Endodermal cell (in vitro differentiated cells): ENCODE data around the gene CD70. TPM values are rescaled to one million over a fixed set of nuclear protein-coding genes. Genes with fewer than 3 reads are reported as not detected.

Experiments
- DNase-seq: peaks from one replicate; pipeline ENCODE4 v3.0.0-alpha.2; 2017
- H3K27ac ChIP-seq: 2 replicates; pipeline ENCODE4 v1.5.1; 2013; ENCODE audit warnings: mild to moderate bottlenecking, low read depth, low read length, moderate library complexity
- H3K27me3 ChIP-seq: 2 replicates; pipeline ENCODE4 v1.6.1; 2013; ENCODE audit warnings: mild to moderate bottlenecking, low read length, moderate library complexity; ENCODE audit not compliant: insufficient read depth, control insufficient read depth, poor library complexity, severe bottlenecking
- H3K36me3 ChIP-seq: 2 replicates; pipeline ENCODE4 v1.7.0; 2013; ENCODE audit warnings: mild to moderate bottlenecking, low read length, moderate library complexity; ENCODE audit not compliant: control insufficient read depth, insufficient read depth
- H3K4me1 ChIP-seq: one replicate; pipeline ENCODE4 v1.7.0; 2013; ENCODE audit warnings: low read length; ENCODE audit not compliant: control insufficient read depth, insufficient read depth
- H3K4me3 ChIP-seq: 2 replicates; pipeline ENCODE4 v1.5.1; 2013; ENCODE audit warnings: mild to moderate bottlenecking, low read length, moderate library complexity
- H3K9ac ChIP-seq: 2 replicates; pipeline ENCODE4 v1.6.1; 2013; ENCODE audit warnings: mild to moderate bottlenecking, low read length, moderate library complexity; ENCODE audit not compliant: poor library complexity, severe bottlenecking; ENCODE audit errors: extremely low read depth
- H3K9me3 ChIP-seq: 2 replicates; pipeline ENCODE4 v1.6.1; 2013; ENCODE audit warnings: mild to moderate bottlenecking, low read length, moderate library complexity; ENCODE audit not compliant: control insufficient read depth
- H3K27ac Mint-ChIP-seq: 2 replicates; pipeline ENCODE4 v1.8.0; 2020; ENCODE audit warnings: mixed read lengths
- H3K27me3 Mint-ChIP-seq: 2 replicates; pipeline ENCODE4 v1.8.0; 2021; ENCODE audit warnings: mild to moderate bottlenecking, mixed read lengths; ENCODE audit not compliant: insufficient read depth
- H3K36me3 Mint-ChIP-seq: 2 replicates; pipeline ENCODE4 v1.8.0; 2020; ENCODE audit warnings: low read depth, mixed read lengths
- H3K4me1 Mint-ChIP-seq: 2 replicates; pipeline ENCODE4 v1.8.0; 2020; ENCODE audit warnings: mixed read lengths
- H3K4me3 Mint-ChIP-seq: 2 replicates; pipeline ENCODE4 v1.8.0; 2020; ENCODE audit warnings: mild to moderate bottlenecking, moderate library complexity, mixed read lengths
- H3K9me3 Mint-ChIP-seq: 2 replicates; pipeline ENCODE4 v1.8.0; 2020; ENCODE audit warnings: mild to moderate bottlenecking, mixed read lengths
- WGBS, 2 experiments: methylation state at CpG; one replicate each; pipeline versions ENCODE4 v1.1.5 to v1.1.7; 2013; ENCODE audit warnings: missing lambda C conversion rate in 2 of 2, mixed read lengths in 1 of 2; ENCODE audit not compliant: insufficient coverage in 1 of 2, insufficient read length in 1 of 2; 5-methylcytosine and 5-hydroxymethylcytosine counted together
- total RNA-seq, 2 donors: library from RNA; stranded (reverse); fragmentation: NEBNext Ultra II Directional in 1 of 2; extraction: Animal tissue kit (Norgen Biotek cat#: 25700) in 1 of 2; gene quantifications; 2 replicates in 1 of 2; 3 replicates in 1 of 2; pipeline ENCODE4 v1.2.1, GENCODE V29; 2021
- TF ChIP-seq, protein P1 (sequence below): fragments of 200-600 bp; sonication (generic); conservative IDR thresholded peaks from 2 replicates; pipeline ENCODE4 v1.5.0; 2021; ENCODE audit warnings: antibody characterized with exemption, mild to moderate bottlenecking

CD70 gene
- total RNA-seq, 2 donors from 2014 or later, result 0.92 to 1.8 TPM

DNA sequence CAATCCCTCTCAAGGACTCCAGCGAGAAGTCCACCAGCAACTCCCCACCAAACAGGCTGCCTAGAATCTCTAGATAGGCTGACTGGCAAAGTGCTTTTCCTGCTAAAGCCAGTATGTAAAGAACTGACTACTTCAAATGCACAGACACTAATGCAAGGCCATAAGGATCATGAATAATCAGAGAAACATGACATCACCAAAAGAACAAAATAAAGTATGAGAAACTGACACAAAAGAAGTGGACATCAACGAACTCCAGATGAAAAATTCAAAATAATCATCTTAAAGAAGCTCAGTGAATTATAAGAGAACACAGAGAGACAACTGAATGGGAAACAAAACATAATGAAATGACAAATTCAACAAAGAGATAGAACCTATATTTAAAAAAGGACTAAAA, 26.4 kb upstream of the CD70 start:
- Mint-ChIP-seq H3K27ac (no peak overlapping the region), H3K9me3 (peaks cover 32% of the 10 kb centered on the region), H3K36me3 (peaks cover 2% of the 10 kb centered on the region), H3K4me3 (no peak overlapping the region), H3K4me1 (no peaks in the 10 kb centered on the region), H3K27me3 (no peaks in the 10 kb centered on the region)
- H3K27ac ChIP-seq, result no peak overlapping the region
- H3K9me3 ChIP-seq, result peaks cover 66% of the 10 kb centered on the region
- WGBS, 2 experiments, result 45% methylated on average over 2 of the region's 2 CpGs; no CpG with 5 or more reads in 1 of the 2 experiments
- DNase-seq, result no peak
- TF ChIP-seq, protein P1, sequence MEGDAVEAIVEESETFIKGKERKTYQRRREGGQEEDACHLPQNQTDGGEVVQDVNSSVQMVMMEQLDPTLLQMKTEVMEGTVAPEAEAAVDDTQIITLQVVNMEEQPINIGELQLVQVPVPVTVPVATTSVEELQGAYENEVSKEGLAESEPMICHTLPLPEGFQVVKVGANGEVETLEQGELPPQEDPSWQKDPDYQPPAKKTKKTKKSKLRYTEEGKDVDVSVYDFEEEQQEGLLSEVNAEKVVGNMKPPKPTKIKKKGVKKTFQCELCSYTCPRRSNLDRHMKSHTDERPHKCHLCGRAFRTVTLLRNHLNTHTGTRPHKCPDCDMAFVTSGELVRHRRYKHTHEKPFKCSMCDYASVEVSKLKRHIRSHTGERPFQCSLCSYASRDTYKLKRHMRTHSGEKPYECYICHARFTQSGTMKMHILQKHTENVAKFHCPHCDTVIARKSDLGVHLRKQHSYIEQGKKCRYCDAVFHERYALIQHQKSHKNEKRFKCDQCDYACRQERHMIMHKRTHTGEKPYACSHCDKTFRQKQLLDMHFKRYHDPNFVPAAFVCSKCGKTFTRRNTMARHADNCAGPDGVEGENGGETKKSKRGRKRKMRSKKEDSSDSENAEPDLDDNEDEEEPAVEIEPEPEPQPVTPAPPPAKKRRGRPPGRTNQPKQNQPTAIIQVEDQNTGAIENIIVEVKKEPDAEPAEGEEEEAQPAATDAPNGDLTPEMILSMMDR, result no peak
- no peak overlapping the region for H3K4me3 ChIP-seq
- H3K4me1 ChIP-seq, result no peaks in the 10 kb centered on the region
- no peaks in the 10 kb centered on the region for H3K27me3 ChIP-seq
- H3K9ac ChIP-seq, result no peak overlapping the region
- no peaks in the 10 kb centered on the region for H3K36me3 ChIP-seq

DNA sequence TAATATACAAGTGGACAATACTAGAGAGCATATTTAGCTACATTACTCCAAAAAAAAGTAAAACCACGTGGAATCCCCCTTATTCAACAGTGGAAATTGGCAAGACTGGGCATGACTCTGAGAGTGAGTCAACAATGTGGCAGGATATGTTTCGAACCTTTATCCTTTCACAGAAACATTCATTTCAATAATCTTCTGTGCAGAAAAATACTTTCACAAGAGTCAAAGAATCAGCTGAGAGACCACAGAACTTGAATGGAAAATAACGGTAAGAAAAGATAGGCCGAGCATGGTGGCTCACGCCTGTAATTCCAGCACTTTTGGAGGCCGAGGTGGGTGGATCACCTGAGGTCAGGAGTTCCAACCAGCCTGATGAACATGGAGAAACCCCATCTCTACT, 25.1 kb upstream of the CD70 start:
- Histone ChIP-seq H3K4me3 (no peak overlapping the region), H3K36me3 (no peaks in the 10 kb centered on the region), H3K4me1 (no peaks in the 10 kb centered on the region), H3K9me3 (peaks cover 62% of the 10 kb centered on the region), H3K9ac (no peak overlapping the region), H3K27ac (no peak overlapping the region), H3K27me3 (no peaks in the 10 kb centered on the region)
- H3K4me3 Mint-ChIP-seq, result no peak overlapping the region
- peaks cover 19% of the 10 kb centered on the region for H3K9me3 Mint-ChIP-seq
- no peak overlapping the region for H3K27ac Mint-ChIP-seq
- 71 to 85% methylated on average over 4 to 6 of the region's 6 CpGs for WGBS, 2 experiments
- no peak for DNase-seq
- H3K27me3 Mint-ChIP-seq, result peaks cover 9% of the 10 kb centered on the region
- TF ChIP-seq, protein P1, result no peak
- H3K36me3 Mint-ChIP-seq, result no peaks in the 10 kb centered on the region
- H3K4me1 Mint-ChIP-seq, result no peaks in the 10 kb centered on the region

DNA sequence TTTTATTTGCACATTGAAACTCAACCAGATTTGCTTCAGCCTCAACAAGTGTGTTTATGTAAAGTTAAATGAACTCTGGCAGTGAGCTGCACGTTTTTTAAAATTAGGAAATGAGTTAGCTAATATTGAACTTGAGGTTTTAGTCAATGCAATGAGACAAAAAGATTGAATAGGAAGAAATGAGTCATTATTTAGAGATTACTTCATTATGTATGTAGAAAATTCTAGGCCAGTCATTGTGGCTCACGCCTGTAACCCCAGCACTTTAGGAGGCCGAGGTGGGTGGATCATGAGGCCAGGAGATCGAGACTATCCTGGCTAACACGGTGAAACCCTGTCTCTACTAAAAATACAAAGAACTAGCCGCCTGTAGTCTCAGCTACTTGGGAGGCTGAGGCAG, 22.8 kb upstream of the CD70 start:
- H3K4me3 ChIP-seq, result no peak overlapping the region
- H3K4me3 Mint-ChIP-seq, result no peak overlapping the region
- H3K27ac Mint-ChIP-seq, result no peak overlapping the region
- 64 to 84% methylated on average over 3 to 6 of the region's 6 CpGs for WGBS, 2 experiments
- H3K9ac ChIP-seq, result no peak overlapping the region
- no peaks in the 10 kb centered on the region for H3K36me3 ChIP-seq
- no peak overlapping the region for H3K27ac ChIP-seq
- TF ChIP-seq, protein P1, result no peak
- H3K4me1 Mint-ChIP-seq, result no peaks in the 10 kb centered on the region
- peaks cover 17% of the 10 kb centered on the region for H3K27me3 Mint-ChIP-seq
- no peaks in the 10 kb centered on the region for H3K27me3 ChIP-seq
- DNase-seq, result no peak
- peaks cover 64% of the 10 kb centered on the region for H3K9me3 ChIP-seq
- peaks cover 14% of the 10 kb centered on the region for H3K9me3 Mint-ChIP-seq
- H3K36me3 Mint-ChIP-seq, result no peaks in the 10 kb centered on the region
- no peaks in the 10 kb centered on the region for H3K4me1 ChIP-seq
